HG03103 (cell line): ENCODE results near the gene HADHA.
"Not testable (repeated sequence)": the region's sequence is repeated elsewhere in the genome, so short reads cannot be mapped to it uniquely, and the experiment has no call there.

Source experiments
- ATAC-seq: cut with Tn5 transposase; IDR thresholded peaks from one replicate; pipeline ENCODE4 v1.9.1; 2021; ENCODE audit warnings: low read depth; ENCODE audit not compliant: unreplicated experiment

Gene HADHA

DNA sequence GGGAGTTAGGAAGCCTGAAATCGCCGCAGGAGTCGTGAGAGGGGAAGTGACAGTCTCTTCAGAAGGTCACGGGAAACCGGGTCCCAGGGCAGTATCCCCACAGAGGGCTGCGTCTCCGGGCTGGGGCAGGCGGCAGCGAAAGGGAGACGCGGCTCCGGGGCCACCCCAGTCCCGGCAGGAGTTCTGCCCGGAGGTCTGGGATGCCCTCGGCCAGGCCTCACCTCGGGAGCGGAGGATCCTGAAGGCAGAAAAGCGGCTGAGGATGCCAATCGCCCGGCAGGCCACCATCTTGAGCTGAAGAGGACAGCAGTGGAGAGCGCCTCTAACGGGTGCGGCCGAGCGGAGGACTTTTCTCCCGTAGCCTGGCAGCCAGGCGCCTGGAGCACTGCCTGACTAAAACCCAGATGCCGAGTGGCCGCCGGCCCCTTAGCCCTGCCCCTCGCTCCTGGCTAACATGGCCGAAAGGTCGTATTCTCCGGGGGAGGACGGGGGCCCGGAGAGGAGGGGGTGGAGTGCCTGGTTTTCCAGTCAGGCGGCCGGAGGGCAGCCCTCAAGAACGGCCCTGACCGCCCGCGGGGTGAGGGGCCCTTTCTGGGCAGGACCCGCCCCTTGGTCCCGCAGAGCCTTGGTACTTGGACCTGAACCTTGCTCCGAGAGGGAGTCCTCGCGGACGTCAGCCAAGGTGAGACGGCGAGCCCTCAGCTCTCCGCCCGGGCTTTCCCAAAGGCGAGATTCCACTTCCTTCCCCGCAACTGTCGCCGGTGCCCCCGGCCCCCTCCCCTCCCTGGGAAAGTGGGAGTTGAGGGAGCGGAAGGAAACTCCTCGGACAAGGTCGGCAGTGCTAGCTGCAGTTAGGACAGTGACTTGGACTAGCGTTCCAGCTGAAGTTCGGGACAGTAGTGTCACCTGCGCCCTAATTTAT lies at the start of gene HADHA, which contains the start of gene HADHB:
Gene HADHA (minus strand): TSS at position 324 of the 922 bp plus-strand sequence. CDS start 36 bp downstream, at position 288.
Gene HADHB (plus strand): TSS at position 631 of the 922 bp plus-strand sequence. CDS start 9,316 bp downstream, outside the sequence.
- ATAC-seq = peak; percentile 53

DNA sequence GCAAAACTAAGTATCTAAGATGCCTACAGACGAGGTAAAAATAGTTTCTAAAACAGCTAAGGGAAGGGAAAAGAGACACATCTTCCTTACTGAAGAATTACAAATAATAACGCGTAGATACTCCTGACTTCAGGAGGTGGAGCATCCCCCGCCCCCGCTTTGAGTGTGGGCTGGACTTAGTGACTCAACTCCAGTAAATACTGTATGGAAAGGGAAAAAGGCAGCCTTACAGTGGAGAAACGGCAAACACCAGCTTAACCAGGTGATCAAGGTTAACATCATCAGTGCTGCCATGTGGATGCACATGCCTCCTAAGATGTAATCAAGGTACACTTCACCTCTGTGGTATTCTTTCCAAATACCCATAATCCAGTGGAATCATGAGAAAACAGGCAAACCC lies 48.2 kb upstream of the HADHA start:
- no peak for ATAC-seq

DNA sequence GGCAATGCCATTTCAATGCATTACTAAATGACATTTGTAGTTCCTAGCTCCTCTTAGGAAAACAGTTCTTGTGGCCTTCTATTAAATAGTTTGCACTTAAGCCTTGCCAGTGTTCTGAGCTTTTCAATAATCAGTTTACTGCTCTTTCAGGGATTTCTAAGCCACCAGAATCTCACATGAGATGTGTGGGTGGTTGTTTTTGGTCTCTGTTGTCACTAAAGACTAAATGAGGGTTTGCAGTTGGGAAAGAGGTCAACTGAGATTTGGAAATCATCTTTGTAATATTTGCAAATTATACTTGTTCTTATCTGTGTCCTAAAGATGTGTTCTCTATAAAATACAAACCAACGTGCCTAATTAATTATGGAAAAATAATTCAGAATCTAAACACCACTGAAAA lies 45.6 kb upstream of the HADHA start:
- ATAC-seq = no peak

DNA sequence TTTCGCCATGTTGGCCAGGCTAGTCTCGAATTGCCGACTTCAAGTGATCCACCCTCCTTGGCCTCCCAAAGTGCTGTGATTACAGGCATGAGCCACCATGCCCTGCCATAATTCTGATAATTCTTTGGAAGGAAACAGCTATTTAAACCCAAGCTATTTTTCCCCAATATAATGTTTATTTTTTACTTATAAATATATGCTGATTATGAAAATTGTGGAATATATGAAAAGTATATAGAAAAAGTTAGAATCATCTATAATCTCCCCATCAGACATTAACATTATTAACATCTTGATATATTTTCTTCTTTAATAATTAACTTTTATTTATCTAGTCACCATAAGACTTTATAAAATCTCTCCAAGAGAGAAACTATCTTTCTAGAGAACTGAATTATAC lies 41.5 kb upstream of the HADHA start:
- no peak for ATAC-seq

DNA sequence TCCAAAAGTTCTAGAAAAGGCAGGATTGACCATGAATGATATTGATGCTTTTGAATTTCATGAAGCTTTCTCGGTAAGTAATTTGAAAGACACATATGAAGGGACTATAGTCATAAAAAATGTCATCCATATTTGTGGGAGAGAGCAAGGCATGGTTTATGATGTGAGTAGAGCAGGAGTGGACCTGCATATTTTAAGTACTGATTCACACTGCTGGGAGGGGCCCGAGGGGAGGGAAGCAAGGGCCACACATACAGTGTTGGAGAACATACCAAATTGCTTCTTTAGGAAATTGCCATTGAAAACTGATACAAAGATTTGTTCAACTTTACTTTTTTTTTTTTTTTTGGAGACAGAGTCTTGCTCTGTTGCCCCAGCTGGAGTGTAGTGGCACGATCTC lies 39.7 kb upstream of the HADHA start:
- ATAC-seq = no peak

DNA sequence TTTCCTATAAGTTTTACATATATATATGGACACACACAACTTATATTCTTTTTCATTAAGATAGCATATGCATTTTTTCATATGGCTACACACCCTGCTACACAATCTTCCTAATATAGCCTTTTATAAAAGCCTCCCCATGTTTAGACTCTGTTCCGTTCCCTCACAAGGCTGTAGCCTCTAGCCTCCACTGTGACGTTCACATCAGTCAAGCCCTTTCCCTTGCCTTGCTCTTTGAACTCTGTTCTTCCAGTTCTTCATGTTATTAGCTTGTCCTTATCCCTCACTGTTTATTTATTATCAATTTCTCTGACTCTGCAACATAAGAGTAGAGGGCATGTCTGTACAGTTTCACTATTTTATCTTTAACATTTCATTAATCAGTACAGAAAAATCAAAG lies 39.2 kb upstream of the HADHA start:
- ATAC-seq = no peak

DNA sequence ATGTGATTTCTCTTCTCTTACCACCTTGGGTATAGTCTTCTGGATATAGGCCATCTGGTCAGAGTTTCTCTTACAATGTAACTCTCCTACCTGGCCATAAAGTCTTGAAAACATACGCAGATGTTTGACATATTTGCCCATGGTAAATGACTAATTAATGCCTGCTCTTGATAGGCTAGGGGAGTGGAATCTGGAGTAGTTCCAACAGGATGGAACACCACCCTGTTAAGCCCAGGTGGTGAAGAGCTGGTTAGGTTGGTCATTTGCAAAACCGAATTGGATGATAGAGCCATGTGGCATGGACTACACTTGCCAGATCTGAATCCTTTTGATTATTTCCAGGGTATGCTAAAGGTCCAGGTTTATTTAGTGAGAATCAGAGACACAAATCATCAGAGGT lies 36.8 kb upstream of the HADHA start:
- no peak for ATAC-seq

DNA sequence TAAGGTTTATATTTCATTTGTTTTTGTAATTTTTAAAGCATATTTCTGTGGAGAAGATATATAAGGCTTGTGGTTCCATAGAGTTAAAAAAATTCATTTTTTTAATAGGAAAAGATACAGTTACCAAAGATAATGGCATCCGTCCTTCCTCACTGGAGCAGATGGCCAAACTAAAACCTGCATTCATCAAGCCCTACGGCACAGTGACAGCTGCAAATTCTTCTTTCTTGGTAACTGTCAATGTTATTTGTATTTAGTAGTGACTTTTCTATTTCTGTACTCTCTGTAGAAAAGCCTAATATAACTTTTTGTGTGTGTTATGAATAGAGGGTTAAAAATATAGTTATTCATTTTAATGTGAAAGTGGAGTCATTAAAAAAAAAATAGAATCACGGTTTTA lies 35.5 kb upstream of the HADHA start:
- ATAC-seq = no peak

DNA sequence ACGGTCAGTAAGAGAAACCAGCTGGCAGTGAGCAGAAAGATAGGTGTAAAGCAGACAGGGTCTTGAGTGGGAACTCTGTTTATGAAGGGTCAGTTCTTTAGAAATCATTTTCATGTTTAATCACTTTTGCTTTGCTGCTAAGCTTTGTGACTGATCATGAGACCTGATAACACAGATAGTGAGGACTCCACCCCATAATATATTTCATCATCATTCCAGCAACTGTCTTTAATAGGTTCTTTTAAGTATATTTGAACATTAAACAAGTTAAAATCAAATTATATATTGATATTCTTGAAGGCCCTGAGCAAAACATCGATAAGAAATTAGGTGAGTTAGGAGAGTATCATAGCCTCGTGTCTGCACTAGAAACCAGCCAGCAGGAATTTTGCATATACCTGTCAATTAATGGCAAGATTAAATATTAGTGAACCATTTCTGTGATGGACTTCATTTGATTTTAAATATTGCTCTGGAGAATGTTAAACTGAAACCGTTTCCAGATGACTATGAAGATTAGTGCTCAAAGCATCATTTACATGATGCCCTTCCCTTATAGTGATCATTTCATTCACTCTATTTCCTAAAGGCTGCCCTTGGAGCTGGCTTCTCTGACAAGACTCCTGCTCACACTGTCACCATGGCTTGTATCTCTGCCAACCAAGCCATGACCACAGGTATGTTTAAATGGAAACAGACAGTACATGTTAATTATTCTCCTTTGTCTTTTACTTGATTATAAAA lies 32.2 kb upstream of the HADHA start:
- ATAC-seq = no peak

DNA sequence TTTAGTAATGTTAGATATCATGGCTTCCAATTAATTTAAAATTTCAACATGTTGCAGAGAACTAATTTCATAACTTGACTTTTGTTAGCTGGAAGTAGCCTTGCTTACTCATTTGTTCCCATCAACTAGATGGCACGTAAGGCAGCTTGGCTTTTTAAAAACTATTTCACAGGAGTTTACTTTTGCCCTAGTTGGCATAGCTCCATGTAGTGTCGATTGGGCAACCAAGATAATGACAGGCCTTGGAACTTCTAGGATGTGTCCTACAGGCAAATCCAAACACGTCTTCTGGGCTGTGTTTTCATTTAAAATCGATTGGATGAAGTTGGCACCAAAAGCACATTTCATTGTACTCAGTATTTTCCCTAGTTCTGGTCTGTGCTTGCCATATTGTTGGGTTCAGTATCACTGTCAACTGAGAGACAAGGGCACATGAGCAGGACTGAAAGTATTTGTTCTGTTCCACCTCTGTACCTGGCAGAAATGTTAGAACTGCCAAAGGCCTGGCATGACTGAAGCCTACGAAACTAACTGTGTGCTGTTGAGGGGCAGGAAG lies 29.7 kb upstream of the HADHA start:
- ATAC-seq = no peak

DNA sequence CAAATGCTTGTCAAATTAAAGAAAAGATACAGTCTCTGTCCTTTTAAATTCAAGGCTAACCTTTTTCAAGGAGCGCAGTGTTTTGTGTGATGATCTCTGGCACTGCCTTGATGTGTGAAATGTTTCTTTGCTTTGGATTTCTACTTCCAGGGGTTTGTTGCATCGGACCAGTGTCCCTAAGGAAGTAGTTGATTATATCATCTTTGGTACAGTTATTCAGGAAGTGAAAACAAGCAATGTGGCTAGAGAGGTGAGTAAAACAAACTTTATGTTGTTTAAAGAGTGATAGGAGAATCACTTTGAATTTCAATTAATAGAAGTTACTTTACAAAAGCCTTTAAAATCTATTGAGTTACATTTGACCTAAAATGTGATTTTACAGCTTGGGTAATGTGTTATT lies 29.1 kb upstream of the HADHA start:
- no peak for ATAC-seq

DNA sequence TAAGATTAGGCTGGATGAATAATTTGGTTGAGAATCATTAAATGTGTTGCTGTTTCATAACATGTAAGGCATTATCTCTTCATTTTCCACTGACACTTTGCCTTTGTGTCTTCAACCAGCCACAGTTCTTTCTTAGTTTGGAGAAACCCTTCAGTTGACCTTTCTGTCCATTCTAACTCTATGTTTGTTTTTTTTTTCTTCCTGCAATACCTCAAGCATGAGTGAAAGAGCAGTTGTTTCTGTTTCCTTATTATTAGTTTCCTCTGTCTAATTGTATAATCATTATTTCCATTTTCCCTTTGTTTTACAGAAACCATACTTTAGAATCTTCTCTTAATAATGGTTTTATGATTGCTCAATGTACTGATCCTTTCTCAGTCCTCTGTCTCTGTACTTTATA lies 25.9 kb upstream of the HADHA start:
- no peak for ATAC-seq

DNA sequence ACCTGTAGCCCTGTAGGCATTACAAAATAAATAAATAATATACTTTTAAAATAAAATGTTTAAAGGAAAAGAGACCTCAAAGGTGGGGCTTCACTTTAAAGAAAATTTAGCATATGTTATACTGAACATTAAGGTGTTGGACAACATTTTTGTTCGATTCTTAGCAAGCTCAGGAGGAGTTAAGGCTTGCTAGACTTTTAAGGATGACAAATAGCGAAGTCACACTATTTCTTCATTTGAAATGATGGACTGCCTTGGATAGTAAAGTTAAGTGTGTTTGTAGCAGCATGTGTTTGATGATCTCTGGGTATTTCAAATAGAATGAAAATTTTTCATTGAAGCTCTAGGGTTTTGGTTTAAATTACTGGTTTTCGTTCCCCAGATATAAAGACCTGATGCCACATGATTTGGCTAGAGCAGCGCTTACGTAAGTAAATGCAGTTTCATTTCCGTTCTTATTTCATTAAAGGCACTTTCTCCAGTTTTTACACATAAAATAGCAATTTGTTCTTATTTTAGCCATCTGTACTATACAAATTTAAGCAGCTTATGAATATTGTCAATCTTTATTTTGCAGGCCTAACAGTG lies 25.2 kb upstream of the HADHA start:
- ATAC-seq = no peak

DNA sequence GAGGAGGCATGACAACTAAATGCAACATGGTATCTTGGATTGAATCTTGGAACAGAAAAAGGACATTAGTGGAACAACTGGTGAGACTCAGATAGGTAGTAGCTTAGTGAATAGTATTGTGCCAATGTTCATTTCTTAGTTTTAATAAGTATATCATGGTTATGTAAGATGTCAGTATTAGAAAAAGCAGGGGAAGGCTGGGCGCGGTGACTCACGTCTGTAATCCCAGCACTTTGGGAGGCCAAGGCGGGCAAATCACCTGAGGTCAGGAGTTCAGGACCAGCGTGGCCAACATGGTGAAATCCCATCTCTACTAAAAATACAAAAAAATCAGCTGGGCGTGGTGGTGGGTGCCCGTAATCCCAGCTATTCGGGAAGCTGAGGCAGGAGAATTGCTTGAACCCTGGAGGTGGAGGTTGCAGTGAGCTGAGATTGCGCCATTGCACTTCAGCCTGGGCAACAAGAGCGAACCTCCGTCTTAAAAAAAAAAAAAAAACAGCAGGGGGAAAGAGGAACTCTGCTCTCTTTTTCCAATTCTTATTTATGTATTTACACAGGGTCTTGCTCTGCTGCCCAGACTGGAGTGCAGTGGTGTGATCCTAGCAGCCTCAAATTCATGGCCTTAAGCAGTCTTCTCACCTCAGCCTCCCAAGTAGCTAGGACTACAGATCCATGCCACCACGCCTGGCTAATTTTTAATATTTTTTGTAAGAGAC lies 24.4 kb upstream of the HADHA start:
- not testable (repeated sequence) for ATAC-seq

DNA sequence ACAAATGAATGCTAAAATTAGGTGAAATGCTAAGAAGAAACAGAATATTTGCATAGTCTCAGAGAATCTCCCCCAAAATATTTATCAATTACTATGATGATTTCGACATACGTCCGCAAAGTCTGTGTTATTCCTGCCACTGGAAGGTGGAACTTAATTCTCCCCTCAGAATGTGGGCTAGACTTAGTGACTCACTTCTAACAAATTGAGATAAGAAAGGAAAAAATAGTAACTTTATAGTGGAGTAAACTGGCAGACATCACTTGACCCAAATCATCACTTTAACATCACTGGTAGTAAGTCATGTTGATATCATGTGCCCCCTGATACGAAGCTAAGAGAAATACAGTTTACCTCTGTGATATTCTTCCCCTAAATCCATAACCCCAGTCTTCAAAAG lies 23.8 kb upstream of the HADHA start:
- no peak for ATAC-seq

DNA sequence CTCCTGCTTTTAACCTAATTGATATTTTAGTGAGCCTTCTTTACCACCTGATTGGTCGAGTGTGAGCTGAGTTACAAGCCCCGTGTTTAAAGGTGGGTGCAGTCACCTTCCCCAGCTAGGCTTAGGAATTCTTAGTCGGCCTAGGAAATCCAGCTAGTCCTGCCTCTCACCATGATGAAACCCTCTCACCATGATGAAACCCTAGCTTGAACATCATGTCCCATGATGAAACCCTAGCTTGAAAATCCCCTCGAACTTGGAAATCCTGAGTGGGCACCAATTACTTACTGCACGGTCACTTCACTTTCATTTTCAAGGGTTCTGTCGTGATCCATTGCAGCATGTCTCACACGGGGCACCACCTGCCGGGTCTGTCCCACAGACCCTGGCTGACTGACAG lies 14.4 kb upstream of the HADHA start:
- not testable (repeated sequence) for ATAC-seq

DNA sequence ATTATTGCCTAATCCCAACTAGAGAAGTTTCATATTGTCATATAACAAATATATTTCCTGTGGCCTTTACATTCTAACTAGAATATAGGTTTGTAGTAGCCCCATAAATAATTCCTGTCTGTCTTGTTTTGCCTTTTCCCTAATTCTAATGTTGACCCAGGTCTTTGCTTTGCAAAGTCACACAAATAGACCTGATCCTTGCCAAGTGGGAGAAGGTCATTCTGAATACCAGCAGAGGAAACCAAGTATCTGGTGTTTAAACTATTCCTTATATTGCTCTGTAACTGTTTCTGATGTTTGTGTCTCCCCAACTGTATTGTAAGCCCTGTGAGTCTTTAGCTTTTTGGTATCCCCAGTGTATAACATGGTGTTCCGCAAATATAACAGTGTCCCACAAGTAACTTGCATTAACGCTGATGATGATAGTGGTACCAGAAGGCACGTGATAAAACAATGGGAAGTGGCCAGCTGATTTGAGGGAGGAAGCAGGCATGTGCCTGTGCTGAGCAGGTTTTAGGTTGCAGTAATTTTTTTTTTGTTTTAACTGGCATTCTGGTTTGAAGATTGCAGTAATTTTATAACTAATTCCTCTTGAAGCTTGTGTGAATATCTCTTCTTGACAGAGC lies 11.4 kb upstream of the HADHA start:
- no peak for ATAC-seq

DNA sequence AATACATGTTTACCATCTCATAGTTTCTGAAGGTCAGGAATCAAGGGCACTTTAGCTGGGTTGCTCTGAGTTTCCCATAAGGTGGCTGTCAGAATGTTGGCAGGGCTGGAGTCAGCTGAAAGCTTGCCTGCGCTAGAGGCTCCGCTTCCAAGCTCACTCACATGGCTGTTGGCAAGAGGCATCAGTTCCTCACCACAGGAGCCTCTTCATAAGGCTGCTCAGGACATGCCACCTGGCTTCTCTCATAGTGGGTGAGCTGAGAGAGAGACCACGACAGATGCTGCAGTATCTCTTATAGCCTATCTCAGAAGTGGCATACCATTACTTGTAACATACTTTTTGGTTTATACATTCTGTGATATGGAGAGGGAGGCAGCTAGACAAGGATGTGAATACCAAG lies 7.5 kb upstream of the HADHA start:
- ATAC-seq = no peak

DNA sequence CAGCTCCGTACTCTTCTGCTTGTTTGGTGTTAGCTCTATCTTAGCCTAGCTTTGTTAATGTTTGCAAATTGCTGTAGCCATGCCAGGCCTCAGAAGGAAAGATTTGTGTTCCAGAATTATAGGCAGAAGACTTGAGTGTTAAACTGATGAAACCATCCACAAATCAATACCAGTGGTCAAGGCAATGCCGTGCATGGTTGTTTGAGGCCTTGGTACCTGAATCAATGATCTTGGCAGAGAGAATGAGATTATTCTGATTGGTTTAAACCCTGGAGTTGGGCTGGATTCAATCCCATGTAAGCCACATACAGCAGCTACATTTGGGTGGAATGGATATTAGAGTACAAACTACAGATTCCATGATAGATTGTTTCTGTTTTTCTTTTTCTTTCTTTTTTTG lies 5.2 kb upstream of the HADHA start:
- ATAC-seq = no peak

DNA sequence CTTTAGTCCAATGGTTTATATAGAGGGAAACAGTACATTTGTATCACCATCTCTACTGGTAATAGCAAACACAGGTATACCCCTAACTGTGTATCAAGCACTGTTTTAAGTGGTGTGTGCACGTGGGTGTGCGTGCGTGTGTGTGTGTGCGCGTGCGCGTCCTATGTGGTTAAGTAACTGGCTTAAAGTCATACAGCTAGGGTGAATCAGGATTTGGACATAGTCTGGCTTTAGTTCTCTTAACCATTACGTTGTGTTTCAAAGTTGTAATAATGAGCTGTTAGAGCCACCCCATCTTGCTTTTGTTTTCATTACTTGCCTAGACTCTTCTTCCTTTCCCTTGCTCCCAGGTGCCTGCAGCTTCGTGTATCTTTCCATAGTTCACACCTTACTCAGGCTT lies 2.4 kb upstream of the HADHA start:
- no peak for ATAC-seq
